Activated CD4-positive, alpha-beta T cell treated with anti-CD3 and anti-CD28 coated beads, Interleukin-2, amount 50 U/mL, for 24 hours (primary cell): ENCODE data around the gene SH3PXD2B.
A peak's percentile ranks its signal among the peaks of the same experiment; 100 is the strongest.
"Not testable (repeated sequence)": the region's sequence is repeated elsewhere in the genome, so short reads cannot be mapped to it uniquely, and the experiment has no call there.

Experiments used
- DNase-seq, 2 donors: peaks; one replicate each; pipeline ENCODE4 v3.0.0-alpha.2; 2020; ENCODE audit warnings: low read depth in 1 of 2, low spot score in 1 of 2

SH3PXD2B gene

DNA sequence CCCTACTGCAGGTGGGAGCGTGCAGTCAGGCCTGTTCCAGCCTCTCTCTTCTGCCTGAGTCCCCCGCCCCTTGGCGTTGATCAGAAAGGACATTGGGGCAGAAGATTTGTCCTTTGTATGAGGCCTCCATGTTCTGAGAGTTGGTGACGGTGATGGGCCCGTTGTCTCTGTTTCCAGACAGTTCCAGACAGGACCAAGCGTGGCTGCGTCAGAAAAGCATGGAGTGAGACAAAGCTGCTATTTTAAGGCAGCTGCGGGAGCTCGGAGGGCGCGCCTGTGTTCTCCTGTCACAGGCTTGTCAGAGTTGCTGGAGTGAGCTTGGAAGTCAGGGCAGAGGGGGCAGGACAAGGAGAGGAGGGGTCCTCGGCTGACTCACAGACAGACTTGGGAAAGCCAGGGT is 32.1 kb upstream of the SH3PXD2B start:
- no peak for DNase-seq

DNA sequence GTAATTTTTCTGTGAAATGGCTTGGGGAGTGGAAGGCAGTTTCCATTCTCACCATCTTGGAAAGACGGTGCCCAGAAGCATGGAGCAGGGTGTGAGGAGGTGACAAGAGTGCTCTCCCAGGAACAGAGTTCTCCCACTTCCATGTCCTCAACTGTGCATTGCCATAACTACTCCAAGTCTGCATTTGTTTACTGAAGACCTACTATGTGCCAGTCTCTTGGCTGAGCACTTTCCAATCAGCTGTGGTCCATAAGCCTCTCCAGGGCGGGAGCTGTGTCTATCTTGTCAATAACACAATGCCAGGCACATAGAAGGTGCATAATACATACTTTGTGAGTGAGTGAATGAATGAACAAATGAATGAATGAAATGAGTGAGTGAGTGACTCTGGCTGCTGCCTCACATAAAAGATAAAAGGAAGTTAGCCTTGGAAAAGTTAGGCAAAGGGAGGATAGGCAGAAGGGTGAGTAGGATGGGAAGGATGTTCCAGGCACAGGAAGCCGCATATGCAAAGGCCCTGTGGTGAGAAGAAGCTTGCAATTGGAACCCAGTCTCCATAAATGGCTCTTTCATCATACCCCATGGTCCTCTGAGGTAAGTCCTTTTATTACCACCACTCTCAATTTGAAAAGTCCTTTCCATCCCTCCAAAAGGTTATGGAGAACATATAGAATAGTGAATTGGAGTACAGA is 31.3 kb upstream of the SH3PXD2B start:
- no peak for DNase-seq

DNA sequence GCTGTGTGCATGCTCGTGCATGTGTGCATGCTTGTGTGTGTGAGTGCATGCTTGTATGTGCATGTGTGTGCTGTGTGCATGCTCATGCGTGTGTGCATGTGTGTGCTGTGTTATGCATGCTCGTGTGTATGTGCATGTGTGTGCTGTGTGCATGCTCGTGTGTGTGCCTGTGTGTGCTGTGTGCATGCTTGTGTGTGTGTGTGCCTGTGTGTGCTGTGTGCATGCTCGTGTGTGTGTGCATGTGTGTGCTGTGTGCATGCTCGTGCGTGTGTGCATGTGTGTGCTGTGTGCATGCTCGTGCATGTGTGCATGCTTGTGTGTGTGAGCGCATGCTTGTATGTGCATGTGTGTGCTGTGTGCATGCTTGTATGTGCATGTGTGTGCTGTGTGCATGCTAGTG is 30.3 kb upstream of the SH3PXD2B start:
- no peak for DNase-seq

DNA sequence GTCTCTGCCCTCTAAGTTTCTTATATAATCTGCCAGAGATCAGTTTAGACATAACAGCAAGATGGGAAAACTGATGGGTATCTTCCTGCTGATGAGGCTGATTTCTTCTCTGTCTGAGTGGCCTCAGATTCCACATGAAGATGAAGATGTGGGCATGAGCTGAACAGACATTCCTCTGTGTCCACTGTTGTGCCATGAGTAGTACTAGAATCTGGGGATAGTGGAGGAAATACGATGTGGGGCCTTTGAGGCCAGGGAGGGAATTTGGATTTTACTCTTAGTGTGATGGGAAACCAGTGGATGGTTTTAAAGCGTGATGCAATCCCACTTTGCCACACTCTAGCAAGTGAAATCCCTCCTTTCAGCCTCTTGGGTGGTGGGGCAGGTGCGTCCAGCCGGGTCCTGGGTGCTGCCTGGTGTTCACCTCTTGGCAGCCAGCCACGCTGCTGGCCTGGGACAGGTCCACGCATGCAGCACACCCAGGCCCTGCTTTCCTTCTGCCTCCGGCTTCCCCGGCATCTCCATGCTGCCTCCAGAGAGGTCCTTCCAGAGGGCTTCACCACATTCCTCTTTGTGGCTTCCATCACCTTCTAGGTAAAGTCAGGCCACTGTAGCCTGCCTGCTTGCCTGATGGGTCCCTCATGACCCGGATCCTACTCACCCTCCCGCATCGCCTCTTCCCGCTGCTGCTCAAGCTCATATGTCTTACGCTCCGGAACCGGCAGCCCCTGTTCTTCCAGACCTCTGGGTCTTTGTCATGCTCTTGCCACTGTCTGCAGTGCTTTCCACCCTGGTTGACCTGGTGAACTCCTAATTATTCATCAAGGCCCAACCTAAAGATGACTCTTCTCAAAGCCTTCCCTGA is 28.1 kb upstream of the SH3PXD2B start:
- DNase-seq, result no peak

- DNase-seq, result no peak
These were observed 26.9 kb upstream of the SH3PXD2B start for GRCh38 chr5:172481011-172481800.

GRCh38 chr5:172479784-172480115 is 25.4 kb upstream of the SH3PXD2B start:
- no peak for DNase-seq

- peak; percentile 15 to 48 for DNase-seq
These were observed 24.9 kb upstream of the SH3PXD2B start for GRCh38 chr5:172479034-172479783.

DNA sequence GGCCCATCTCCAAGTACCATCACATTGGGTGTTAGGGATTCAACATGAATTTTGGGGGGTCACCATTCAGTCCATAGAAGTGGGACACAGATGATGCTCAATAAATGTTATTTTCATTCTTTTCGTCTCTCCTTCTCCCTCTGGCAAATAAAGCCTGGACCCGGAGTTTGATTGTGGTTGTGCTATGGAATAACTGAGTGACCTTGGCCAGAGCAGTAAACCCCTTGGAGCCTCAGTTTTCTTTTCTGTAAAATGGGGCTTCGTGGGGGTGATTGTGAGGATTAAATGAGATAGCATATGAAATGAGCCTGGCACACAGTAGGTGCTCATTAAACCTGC is 24.3 kb upstream of the SH3PXD2B start:
- not testable (repeated sequence) for DNase-seq

DNA sequence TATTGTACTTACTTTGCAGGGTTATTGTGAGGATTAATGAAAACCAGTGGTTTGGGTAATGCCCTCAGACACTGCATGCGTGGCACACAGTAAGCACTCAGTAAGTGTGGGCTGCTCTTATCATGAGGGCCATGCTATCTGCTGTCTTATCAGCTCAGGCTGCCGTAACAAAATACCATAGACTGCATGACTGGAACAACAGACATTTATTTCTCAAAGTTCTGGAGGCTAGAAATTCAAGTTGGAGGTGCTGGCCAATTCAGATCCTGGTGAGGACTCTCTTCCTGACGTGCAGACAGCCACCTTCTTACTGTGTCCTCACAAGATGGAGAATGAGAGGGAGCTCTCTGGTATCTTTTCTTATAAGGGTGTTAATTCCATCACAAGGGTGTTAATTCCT is 23.9 kb upstream of the SH3PXD2B start:
- no peak for DNase-seq

- DNase-seq, result no peak
These were observed 23.1 kb upstream of the SH3PXD2B start for GRCh38 chr5:172477466-172477865.

- DNase-seq, result no peak
These were observed 20.0 kb upstream of the SH3PXD2B start for GRCh38 chr5:172474293-172474692.

DNA sequence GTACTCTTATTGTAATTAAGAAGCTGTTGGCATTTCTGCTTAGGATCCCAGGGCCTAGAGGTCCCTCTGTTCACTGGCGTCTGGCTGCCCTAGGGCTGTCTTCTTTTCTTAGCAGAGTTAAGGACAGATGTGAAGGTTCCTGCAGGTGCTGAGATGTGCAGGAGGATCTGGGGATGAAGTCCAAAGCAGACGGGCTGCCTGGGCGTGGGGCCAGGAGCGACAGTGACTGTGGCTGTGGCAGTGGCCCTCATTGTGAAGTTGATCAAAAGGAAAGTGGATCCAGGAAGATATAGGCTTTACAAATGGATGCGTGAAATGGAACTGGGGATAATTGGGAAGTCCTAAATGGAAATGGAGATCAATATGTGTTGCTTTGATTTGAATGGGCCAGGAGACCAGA is 19.1 kb upstream of the SH3PXD2B start:
- no peak for DNase-seq

GRCh38 chr5:172469697-172470096 is 15.4 kb upstream of the SH3PXD2B start:
- no peak for DNase-seq

DNA sequence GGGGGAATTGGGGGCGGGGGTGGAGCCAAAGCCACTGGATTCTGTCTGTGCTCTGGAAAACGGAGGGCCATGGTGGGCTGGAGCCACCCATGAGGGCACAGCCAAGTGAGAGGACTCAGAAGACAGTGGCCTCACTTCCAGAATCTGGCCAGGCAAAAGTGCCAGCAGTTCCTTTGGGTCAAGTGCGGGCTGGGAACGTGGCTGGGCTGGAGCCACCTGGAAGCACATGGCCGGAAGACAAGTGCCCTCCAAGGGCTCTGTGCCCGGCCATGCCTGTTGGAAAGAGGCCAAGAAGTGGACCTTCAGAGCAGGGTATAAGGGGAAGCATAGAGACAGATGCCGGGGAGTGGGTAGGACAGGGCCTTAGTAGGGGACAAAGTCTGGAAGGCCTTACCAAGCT is 11.7 kb upstream of the SH3PXD2B start:
- DNase-seq, result no peak

DNA sequence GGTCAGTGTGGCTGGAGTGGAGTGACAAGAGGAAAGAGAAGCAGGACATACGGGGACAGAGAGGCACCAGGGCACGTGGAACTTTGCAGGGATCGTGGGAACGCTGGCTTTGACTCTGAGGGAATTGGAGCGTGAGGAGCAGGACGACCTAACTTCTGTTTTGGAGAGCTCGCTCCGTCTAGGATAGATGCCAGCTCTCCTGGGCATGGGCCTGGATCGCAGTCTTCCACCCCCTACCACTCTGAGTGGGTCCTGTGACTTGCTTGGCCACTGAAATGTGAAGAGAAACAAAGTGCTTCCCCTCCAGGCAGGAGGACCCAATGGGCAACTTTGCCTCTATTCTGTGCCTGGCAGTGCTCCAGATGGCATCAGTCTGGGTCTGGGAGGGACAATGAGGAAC is 8.7 kb upstream of the SH3PXD2B start:
- DNase-seq, result no peak

DNA sequence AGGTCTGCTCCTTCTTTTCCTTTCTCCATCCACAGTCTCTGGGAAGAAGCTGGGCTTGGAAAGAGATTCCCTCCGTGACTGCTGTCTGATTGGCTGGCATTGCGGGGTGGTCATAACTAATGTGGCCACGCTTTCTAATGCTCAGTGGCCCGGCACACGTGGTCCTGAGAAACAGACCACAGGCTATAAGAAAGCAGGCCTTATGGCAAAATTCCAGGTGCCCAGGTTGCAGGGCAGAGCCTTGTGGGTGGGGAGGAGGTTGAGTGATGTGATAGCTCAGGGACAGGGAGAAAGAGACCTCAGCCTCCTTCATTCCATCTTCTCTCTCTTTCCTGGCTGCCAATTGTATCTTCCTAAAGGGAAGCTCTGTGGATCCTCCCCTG is 5.4 kb upstream of the SH3PXD2B start:
- no peak for DNase-seq

- no peak for DNase-seq
These were observed 4.9 kb upstream of the SH3PXD2B start for GRCh38 chr5:172458976-172459782.

DNA sequence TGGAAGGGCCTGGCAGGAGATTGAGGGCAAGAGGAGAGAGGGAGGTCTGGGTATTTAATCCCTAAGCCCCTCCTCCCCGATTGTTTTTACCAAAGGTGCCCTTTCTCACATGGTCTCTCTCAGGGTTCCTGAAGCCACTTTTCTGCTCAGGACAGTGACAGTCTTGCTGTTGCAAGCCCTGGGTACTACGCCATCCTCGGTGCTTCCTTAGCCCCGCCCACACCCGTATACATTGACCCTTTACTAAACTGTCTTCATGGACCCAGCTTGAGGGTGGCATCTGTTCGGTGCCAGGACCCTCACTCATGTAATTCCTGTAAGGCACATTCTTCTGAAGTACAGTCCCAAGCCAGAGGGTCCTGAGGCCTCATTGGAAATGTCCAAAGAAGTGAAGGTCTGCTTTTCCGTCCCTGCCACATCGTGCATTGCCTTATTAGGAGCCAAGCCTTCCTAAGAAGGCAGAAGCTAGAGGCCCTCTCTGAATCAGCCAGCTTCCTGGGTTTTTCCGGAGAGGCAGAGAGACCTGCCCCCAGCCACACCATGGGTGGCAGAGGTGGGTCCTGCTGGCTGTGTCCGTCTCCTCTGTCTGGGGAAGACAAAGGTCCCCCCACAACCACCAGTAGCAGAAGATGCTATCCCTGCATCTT is 1.9 kb upstream of the SH3PXD2B start:
- DNase-seq, result no peak

DNA sequence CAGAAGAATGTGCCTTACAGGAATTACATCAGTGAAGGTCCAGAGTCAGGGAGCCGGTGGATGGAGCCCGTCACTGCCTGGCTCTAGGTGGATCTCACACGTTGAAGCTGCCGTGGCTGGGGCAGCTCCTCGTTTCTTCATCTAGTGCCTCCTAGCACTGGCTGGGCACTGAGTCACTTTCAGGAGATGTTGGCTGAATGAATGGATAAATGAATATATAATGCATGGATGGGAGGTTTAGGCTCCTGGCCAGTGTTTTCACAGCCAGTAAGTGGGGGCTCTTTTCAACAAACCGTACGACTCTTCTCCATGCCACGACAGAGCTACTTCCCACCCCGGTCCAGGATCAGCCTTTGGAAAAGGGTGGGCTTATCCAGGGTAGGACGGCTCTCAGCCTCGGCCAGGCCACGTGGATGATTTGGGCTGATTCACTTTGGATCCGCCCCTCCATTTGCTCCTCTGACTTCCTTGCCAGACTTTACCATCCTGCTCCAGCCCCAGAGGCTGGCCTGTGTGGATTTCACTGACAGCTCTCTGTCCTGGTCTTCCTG is 1.3 kb upstream of the SH3PXD2B start:
- no peak for DNase-seq

DNA sequence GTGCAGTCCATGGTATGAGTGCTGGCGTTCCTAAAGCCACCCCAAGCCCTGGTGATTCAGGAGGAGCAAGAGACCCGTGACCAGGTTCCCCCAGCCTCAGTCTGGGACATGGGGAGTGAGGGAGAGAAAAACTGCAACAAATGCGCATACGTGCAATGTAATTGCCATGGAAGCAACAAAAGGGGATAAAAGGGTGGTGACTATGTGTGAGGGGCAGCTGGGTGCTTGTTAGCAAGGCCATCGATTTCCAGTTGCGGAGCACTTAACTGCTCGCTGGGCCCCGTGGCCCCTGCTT is 709 bp upstream of the SH3PXD2B start:
- DNase-seq, result no peak
